Measurements from ENCODE around the gene REG1A.

The REG1A gene

GRCh38 chr2:79083597-79084251, 36.6 kb upstream of the REG1A start:
- H4K20me1 ChIP-seq (ENCODE audit: insufficient read depth, low read length, poor library complexity, severe bottlenecking), result no peaks in the 10 kb centered on the region
- H3K4me3 ChIP-seq (ENCODE audit: low read length, poor library complexity, severe bottlenecking), result no peak overlapping the region
- H3K9ac ChIP-seq (ENCODE audit: low read depth, low read length, poor library complexity, severe bottlenecking), result no peak overlapping the region
- no peaks in the 10 kb centered on the region for H3K36me3 ChIP-seq (ENCODE audit: insufficient read depth, low read length)
- no peaks in the 10 kb centered on the region for H3K79me2 ChIP-seq (ENCODE audit: insufficient read depth, low read length)
- no peak overlapping the region for H3K4me2 ChIP-seq (ENCODE audit: low read depth, low read length, poor library complexity, severe bottlenecking)
- no peaks in the 10 kb centered on the region for H3K27me3 ChIP-seq (ENCODE audit: insufficient read depth, low read length, poor library complexity, severe bottlenecking)
- H3K4me1 ChIP-seq (ENCODE audit: insufficient read depth, low read length, poor library complexity, severe bottlenecking), result no peaks in the 10 kb centered on the region
- H3K9me3 ChIP-seq (ENCODE audit: insufficient read depth, low read depth, low read length), result no peaks in the 10 kb centered on the region
- TF ChIP-seq, protein P1, sequence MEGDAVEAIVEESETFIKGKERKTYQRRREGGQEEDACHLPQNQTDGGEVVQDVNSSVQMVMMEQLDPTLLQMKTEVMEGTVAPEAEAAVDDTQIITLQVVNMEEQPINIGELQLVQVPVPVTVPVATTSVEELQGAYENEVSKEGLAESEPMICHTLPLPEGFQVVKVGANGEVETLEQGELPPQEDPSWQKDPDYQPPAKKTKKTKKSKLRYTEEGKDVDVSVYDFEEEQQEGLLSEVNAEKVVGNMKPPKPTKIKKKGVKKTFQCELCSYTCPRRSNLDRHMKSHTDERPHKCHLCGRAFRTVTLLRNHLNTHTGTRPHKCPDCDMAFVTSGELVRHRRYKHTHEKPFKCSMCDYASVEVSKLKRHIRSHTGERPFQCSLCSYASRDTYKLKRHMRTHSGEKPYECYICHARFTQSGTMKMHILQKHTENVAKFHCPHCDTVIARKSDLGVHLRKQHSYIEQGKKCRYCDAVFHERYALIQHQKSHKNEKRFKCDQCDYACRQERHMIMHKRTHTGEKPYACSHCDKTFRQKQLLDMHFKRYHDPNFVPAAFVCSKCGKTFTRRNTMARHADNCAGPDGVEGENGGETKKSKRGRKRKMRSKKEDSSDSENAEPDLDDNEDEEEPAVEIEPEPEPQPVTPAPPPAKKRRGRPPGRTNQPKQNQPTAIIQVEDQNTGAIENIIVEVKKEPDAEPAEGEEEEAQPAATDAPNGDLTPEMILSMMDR (conservative IDR thresholded peaks at IDR 0.05; ENCODE audit: low read length), result no peak
- TF ChIP-seq EZH2phosphoT487 (IDR thresholded peaks at IDR 0.05; ENCODE audit: borderline replicate concordance), result no peak
- no peaks in the 10 kb centered on the region for H3K9me2 ChIP-seq (replicated peaks; ENCODE audit: low read depth, low read length)
- H2AFZ ChIP-seq (ENCODE audit: low read length), result no peak overlapping the region
- no peaks in the 10 kb centered on the region for H3F3A ChIP-seq (ENCODE audit: low read depth)

DNA sequence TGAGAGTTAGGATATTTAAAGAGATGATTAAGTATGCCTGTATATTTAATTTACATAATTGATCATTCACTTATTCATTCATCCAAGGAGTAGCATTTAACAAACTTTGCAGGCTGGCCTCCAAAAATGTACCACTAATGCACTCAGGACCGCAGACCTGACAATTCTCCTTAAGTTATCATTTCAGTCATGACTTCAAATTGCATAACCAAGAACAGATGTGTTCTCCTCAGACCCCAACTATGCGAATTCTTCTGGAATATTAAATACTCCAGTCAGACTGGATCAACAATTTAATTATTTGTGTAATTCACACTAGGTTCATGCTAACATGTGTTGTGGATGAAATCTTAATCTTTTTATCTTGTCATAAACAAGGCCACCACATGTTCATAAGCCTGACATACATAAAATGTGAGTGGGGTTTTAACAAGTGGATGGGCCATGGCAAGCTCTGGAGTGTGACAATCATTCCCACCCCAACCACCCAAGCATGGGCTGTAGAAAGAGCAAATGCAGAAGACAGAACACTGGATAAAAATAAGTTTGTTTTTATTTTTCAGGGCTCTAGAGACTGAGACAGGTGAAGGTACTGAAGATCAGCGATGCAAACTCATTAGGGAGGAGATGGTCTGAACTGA, 35.7 kb upstream of the REG1A start:
- Histone ChIP-seq H3K4me3 (ENCODE audit: low read length, poor library complexity, severe bottlenecking) (no peak overlapping the region), H3K36me3 (ENCODE audit: insufficient read depth, low read length) (no peaks in the 10 kb centered on the region), H3K79me2 (ENCODE audit: insufficient read depth, low read length) (no peaks in the 10 kb centered on the region), H3F3A (ENCODE audit: low read depth) (no peaks in the 10 kb centered on the region), H3K4me2 (ENCODE audit: low read depth, low read length, poor library complexity, severe bottlenecking) (no peak overlapping the region), H3K9me3 (ENCODE audit: insufficient read depth, low read depth, low read length) (no peaks in the 10 kb centered on the region), H3K9me2 (replicated peaks; ENCODE audit: low read depth, low read length) (no peaks in the 10 kb centered on the region), H3K9ac (ENCODE audit: low read depth, low read length, poor library complexity, severe bottlenecking) (no peak overlapping the region), H3K27me3 (ENCODE audit: insufficient read depth, low read length, poor library complexity, severe bottlenecking) (no peaks in the 10 kb centered on the region), H4K20me1 (ENCODE audit: insufficient read depth, low read length, poor library complexity, severe bottlenecking) (no peaks in the 10 kb centered on the region), H2AFZ (ENCODE audit: low read length) (no peak overlapping the region), H3K4me1 (ENCODE audit: insufficient read depth, low read length, poor library complexity, severe bottlenecking) (no peaks in the 10 kb centered on the region)
- TF ChIP-seq EZH2phosphoT487 (IDR thresholded peaks at IDR 0.05; ENCODE audit: borderline replicate concordance), result no peak
- TF ChIP-seq, protein P1 (conservative IDR thresholded peaks at IDR 0.05; ENCODE audit: low read length), result no peak

DNA sequence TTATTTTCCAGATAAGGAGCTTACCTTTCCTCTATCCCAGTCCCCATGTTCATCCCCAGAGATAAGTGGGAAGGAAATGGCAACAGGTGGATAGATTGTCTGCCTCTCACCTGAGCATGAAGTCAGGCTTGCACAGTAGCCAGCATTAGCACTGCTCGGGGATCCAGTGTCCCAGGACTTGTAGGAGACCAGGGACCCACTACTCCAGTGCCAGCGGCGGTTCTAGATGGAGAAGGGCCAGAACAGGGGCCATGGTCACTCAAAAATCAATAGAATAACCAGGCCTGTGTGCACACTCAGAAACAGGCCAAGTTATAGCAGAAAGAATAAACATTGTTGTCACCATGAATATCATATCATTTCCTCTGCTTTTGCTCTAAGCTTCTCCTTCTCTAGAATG, 34.9 kb upstream of the REG1A start:
- Histone ChIP-seq H3K9me2 (replicated peaks; ENCODE audit: low read depth, low read length) (no peaks in the 10 kb centered on the region), H3F3A (ENCODE audit: low read depth) (no peaks in the 10 kb centered on the region), H3K4me1 (ENCODE audit: insufficient read depth, low read length, poor library complexity, severe bottlenecking) (no peaks in the 10 kb centered on the region), H2AFZ (ENCODE audit: low read length) (no peak overlapping the region), H3K9me3 (ENCODE audit: insufficient read depth, low read depth, low read length) (no peaks in the 10 kb centered on the region), H3K79me2 (ENCODE audit: insufficient read depth, low read length) (no peaks in the 10 kb centered on the region), H4K20me1 (ENCODE audit: insufficient read depth, low read length, poor library complexity, severe bottlenecking) (no peaks in the 10 kb centered on the region), H3K9ac (ENCODE audit: low read depth, low read length, poor library complexity, severe bottlenecking) (no peak overlapping the region), H3K36me3 (ENCODE audit: insufficient read depth, low read length) (no peaks in the 10 kb centered on the region), H3K27me3 (ENCODE audit: insufficient read depth, low read length, poor library complexity, severe bottlenecking) (no peaks in the 10 kb centered on the region), H3K4me2 (ENCODE audit: low read depth, low read length, poor library complexity, severe bottlenecking) (no peak overlapping the region), H3K4me3 (ENCODE audit: low read length, poor library complexity, severe bottlenecking) (no peak overlapping the region)
- TF ChIP-seq, protein P1 (conservative IDR thresholded peaks at IDR 0.05; ENCODE audit: low read length), result no peak
- TF ChIP-seq EZH2phosphoT487 (IDR thresholded peaks at IDR 0.05; ENCODE audit: borderline replicate concordance), result no peak

Measured in Loucy (cell line).